Measurements from ENCODE around the gene FBXO41.

- TF ChIP-seq EZH2 (IDR thresholded peaks at IDR 0.05) = no peak
- TF ChIP-seq, protein P1, sequence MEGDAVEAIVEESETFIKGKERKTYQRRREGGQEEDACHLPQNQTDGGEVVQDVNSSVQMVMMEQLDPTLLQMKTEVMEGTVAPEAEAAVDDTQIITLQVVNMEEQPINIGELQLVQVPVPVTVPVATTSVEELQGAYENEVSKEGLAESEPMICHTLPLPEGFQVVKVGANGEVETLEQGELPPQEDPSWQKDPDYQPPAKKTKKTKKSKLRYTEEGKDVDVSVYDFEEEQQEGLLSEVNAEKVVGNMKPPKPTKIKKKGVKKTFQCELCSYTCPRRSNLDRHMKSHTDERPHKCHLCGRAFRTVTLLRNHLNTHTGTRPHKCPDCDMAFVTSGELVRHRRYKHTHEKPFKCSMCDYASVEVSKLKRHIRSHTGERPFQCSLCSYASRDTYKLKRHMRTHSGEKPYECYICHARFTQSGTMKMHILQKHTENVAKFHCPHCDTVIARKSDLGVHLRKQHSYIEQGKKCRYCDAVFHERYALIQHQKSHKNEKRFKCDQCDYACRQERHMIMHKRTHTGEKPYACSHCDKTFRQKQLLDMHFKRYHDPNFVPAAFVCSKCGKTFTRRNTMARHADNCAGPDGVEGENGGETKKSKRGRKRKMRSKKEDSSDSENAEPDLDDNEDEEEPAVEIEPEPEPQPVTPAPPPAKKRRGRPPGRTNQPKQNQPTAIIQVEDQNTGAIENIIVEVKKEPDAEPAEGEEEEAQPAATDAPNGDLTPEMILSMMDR (IDR thresholded peaks at IDR 0.05 in 2 of 3, conservative IDR thresholded peaks at IDR 0.05 in 1 of 3; ENCODE audit: borderline replicate concordance in 1 of 3, insufficient read depth in 1 of 3, low read depth in 2 of 3, low read length in 2 of 3) = no peak
- TF ChIP-seq POLR2A (IDR thresholded peaks at IDR 0.05; ENCODE audit: borderline replicate concordance, extremely low read depth, insufficient read depth, insufficient read length) = no peak
- no peak for TF ChIP-seq POLR2AphosphoS5 (IDR thresholded peaks at IDR 0.05; ENCODE audit: low read depth, low read length)
- no peak for TF ChIP-seq MAX (IDR thresholded peaks at IDR 0.05)
- TF ChIP-seq EGR1 (IDR thresholded peaks at IDR 0.05; ENCODE audit: low read depth) = no peak
- no peak for TF ChIP-seq EZH2phosphoT487 (IDR thresholded peaks at IDR 0.05; ENCODE audit: borderline replicate concordance)
- TF ChIP-seq ZNF274 (IDR thresholded peaks at IDR 0.05; ENCODE audit: low read depth, low read length) = no peak
These were observed 39.3 kb upstream of the FBXO41 start for GRCh38 chr2:73323551-73323950.
